Hepatocyte (in vitro differentiated cells): ENCODE results near the gene ACVR1. TPM values are rescaled to one million over a fixed set of nuclear protein-coding genes. Genes with fewer than 3 reads are reported as not detected.
"Not testable (repeated sequence)": the region's sequence is repeated elsewhere in the genome, so short reads cannot be mapped to it uniquely, and the experiment has no call there.

Source experiments
- DNase-seq: peaks from one replicate; pipeline ENCODE4 v3.0.0-alpha.2; 2016; ENCODE audit warnings: low spot score
- H2AFZ ChIP-seq: fragments of 200-600 bp; sonication (generic); 2 replicates; pipeline ENCODE4 v1.6.0; 2016; ENCODE audit warnings: antibody characterized with exemption, mild to moderate bottlenecking
- H3K27ac ChIP-seq: fragments of 200-600 bp; sonication (generic); 2 replicates; pipeline ENCODE4 v1.5.1; 2016; ENCODE audit warnings: mild to moderate bottlenecking
- H3K27me3 ChIP-seq: fragments of 200-600 bp; sonication (generic); 2 replicates; pipeline ENCODE4 v1.6.1; 2016
- H3K36me3 ChIP-seq: fragments of 200-600 bp; sonication (generic); replicated peaks from 2 replicates; pipeline ENCODE4 v1.5.1; 2016; ENCODE audit warnings: low read depth; ENCODE audit not compliant: insufficient read depth
- H3K4me1 ChIP-seq: fragments of 200-600 bp; sonication (generic); 2 replicates; pipeline ENCODE4 v1.5.1; 2016; ENCODE audit warnings: mild to moderate bottlenecking, moderate library complexity; ENCODE audit not compliant: insufficient read depth
- H3K4me2 ChIP-seq: fragments of 200-600 bp; sonication (generic); 2 replicates; pipeline ENCODE4 v1.6.0; 2016
- H3K4me3 ChIP-seq: fragments of 200-600 bp; sonication (generic); 2 replicates; pipeline ENCODE4 v1.5.1; 2016; ENCODE audit warnings: mild to moderate bottlenecking
- H3K79me2 ChIP-seq: fragments of 200-600 bp; sonication (generic); 2 replicates; pipeline ENCODE4 v1.6.0; 2017; ENCODE audit warnings: mild to moderate bottlenecking
- H3K9me2 ChIP-seq: fragments of 200-600 bp; sonication (generic); replicated peaks from 2 replicates; pipeline ENCODE4 v1.6.0; 2017; ENCODE audit warnings: mild to moderate bottlenecking; ENCODE audit not compliant: insufficient read depth
- H3K9me3 ChIP-seq: fragments of 200-600 bp; sonication (generic); 2 replicates; pipeline ENCODE4 v1.5.1; 2016; ENCODE audit warnings: low read depth, mild to moderate bottlenecking
- H4K20me1 ChIP-seq: fragments of 200-600 bp; sonication (generic); 2 replicates; pipeline ENCODE4 v1.6.0; 2016; ENCODE audit warnings: mild to moderate bottlenecking; ENCODE audit not compliant: insufficient read depth, poor library complexity, severe bottlenecking
- CTCF ChIP-seq: fragments of 200-600 bp; sonication (generic); IDR thresholded peaks from 2 replicates; pipeline ENCODE4 v1.5.1; 2016; ENCODE audit warnings: antibody characterized with exemption, mild to moderate bottlenecking; ENCODE audit not compliant: poor library complexity
- EZH2 ChIP-seq: fragments of 200-600 bp; sonication (generic); IDR thresholded peaks from 2 replicates; pipeline ENCODE4 v1.6.1; 2016; ENCODE audit warnings: antibody characterized with exemption, mild to moderate bottlenecking, borderline replicate concordance
- EZH2phosphoT487 ChIP-seq: fragments of 200-600 bp; sonication (generic); IDR thresholded peaks from one replicate; pipeline ENCODE4 v1.6.1; 2018; ENCODE audit warnings: antibody characterized with exemption, mild to moderate bottlenecking, low read depth, moderate library complexity; ENCODE audit not compliant: unreplicated experiment, severe bottlenecking
- WGBS: methylation state at CpG from one replicate; pipeline ENCODE4 v1.1.6; 2016; ENCODE audit warnings: low lambda C conversion rate; ENCODE audit errors: missing lambda C conversion rate; 5-methylcytosine and 5-hydroxymethylcytosine counted together
- polyA plus RNA-seq: library from polyadenylated mRNA; unstranded; fragments of >200 nt; fragmentation: Nextera tagmentation; extraction: Ambion mirVana; gene quantifications from 2 replicates; pipeline ENCODE4 v1.2.1, GENCODE V29; 2016
- total RNA-seq: library from RNA; depleted of rRNA; stranded (reverse); fragments of >200 nt; gene quantifications from 2 replicates; pipeline ENCODE4 v1.2.3, GENCODE V29; 2014

Gene ACVR1
- total and polyA plus RNA-seq, 2 experiments from 2014 or later = 19.6 to 20.1 TPM

GRCh38 chr2:157759855-157760254 is 116.3 kb downstream of the ACVR1 start:
- peaks cover 10% of the 10 kb centered on the region for H3K36me3 ChIP-seq
- peaks cover 16% of the 10 kb centered on the region for H3K9me3 ChIP-seq
- no peak overlapping the region for H3K27ac ChIP-seq
- no peak overlapping the region for H2AFZ ChIP-seq
- no peaks in the 10 kb centered on the region for H4K20me1 ChIP-seq
- DNase-seq = no peak
- peaks cover 5% of the 10 kb centered on the region for H3K79me2 ChIP-seq
- no peaks in the 10 kb centered on the region for H3K4me1 ChIP-seq
- TF ChIP-seq CTCF (no peak), EZH2phosphoT487 (no peak), EZH2 (no peak)
- H3K27me3 ChIP-seq = no peaks in the 10 kb centered on the region
- H3K4me2 ChIP-seq = no peak overlapping the region
- H3K4me3 ChIP-seq = no peak overlapping the region
- no peaks in the 10 kb centered on the region for H3K9me2 ChIP-seq

- no peak overlapping the region for H3K4me2 ChIP-seq
- DNase-seq = no peak
- peaks cover 5% of the 10 kb centered on the region for H3K79me2 ChIP-seq
- no peak for TF ChIP-seq EZH2phosphoT487
- H3K4me3 ChIP-seq = no peak overlapping the region
- no peaks in the 10 kb centered on the region for H4K20me1 ChIP-seq
- H3K4me1 ChIP-seq = no peaks in the 10 kb centered on the region
- H3K9me2 ChIP-seq = no peaks in the 10 kb centered on the region
- H2AFZ ChIP-seq = no peak overlapping the region
- H3K27me3 ChIP-seq = no peaks in the 10 kb centered on the region
- H3K36me3 ChIP-seq = peaks cover 10% of the 10 kb centered on the region
- peaks cover 16% of the 10 kb centered on the region for H3K9me3 ChIP-seq
- no peak overlapping the region for H3K27ac ChIP-seq
- WGBS = 99% methylated on average over 2 of the region's 2 CpGs
Measured at GRCh38 chr2:157758586-157758985, 117.5 kb downstream of the ACVR1 start.

- Histone ChIP-seq H3K4me3 (no peak overlapping the region), H3K9me3 (peaks cover 16% of the 10 kb centered on the region), H3K79me2 (peaks cover 5% of the 10 kb centered on the region), H3K4me2 (no peak overlapping the region), H3K27ac (no peak overlapping the region), H3K4me1 (no peaks in the 10 kb centered on the region), H3K36me3 (peaks cover 10% of the 10 kb centered on the region), H3K27me3 (no peaks in the 10 kb centered on the region), H2AFZ (no peak overlapping the region), H3K9me2 (no peaks in the 10 kb centered on the region), H4K20me1 (no peaks in the 10 kb centered on the region)
- TF ChIP-seq EZH2 (no peak), CTCF (no peak), EZH2phosphoT487 (no peak)
- 100% methylated on average over 1 of the region's 1 CpG for WGBS
- no peak for DNase-seq
Measured at GRCh38 chr2:157757500-157757899, 118.6 kb downstream of the ACVR1 start.

- not testable (repeated sequence) for H3K79me2 ChIP-seq, H3K27ac ChIP-seq, H3K4me1 ChIP-seq, DNase-seq, H2AFZ ChIP-seq, H3K27me3 ChIP-seq, H3K4me3 ChIP-seq, H3K9me2 ChIP-seq, H3K4me2 ChIP-seq, H4K20me1 ChIP-seq
- peaks cover 16% of the 10 kb centered on the region for H3K9me3 ChIP-seq
- 98% methylated on average over 5 of the region's 5 CpGs for whole genome bisulfite sequencing
- H3K36me3 ChIP-seq = peaks cover 10% of the 10 kb centered on the region
Measured at GRCh38 chr2:157756447-157756846, 119.7 kb downstream of the ACVR1 start.
